ENCODE data around the gene PRR3. TPM values are rescaled to one million over a fixed set of nuclear protein-coding genes. Genes with fewer than 3 reads are reported as not detected.

The PRR3 gene
- total and polyA plus RNA-seq, 9 of the 15 experiments (the other 6 are each of a cell fraction or from before 2014, with no cell fraction given): 23.5 to 59.6 (median 28.8) TPM

GRCh38 chr6:30571075-30571761 is 14.1 kb downstream of the PRR3 start, which contains the start of gene ABCF1 (continued):
- TF ChIP-seq RBM39 (optimal IDR thresholded peaks at IDR 0.05; ENCODE audit: low read depth, low read length) (no peak), ATF4 (CRISPR knock-in tag; IDR thresholded peaks at IDR 0.05) (no peak), ZNF395 (CRISPR knock-in tag; IDR thresholded peaks at IDR 0.05) (peak; percentile 92), BDP1 (IDR thresholded peaks at IDR 0.05; ENCODE audit: insufficient read depth, insufficient read length) (no peak), ETV5 (CRISPR knock-in tag; IDR thresholded peaks at IDR 0.05; ENCODE audit: low read depth) (peak; percentile 97), MYBL2 (IDR thresholded peaks at IDR 0.05; ENCODE audit: low read depth) (no peak), MYBL2 (CRISPR knock-in tag; IDR thresholded peaks at IDR 0.05; ENCODE audit: borderline replicate concordance) (no peak), ATF7 (IDR thresholded peaks at IDR 0.05) (peak; percentile 94), E2F4 (CRISPR knock-in tag; IDR thresholded peaks at IDR 0.05; ENCODE audit: low read depth) (no peak), TFE3 (CRISPR knock-in tag; IDR thresholded peaks at IDR 0.05) (peak; percentile 82), ZBTB2 (IDR thresholded peaks at IDR 0.05) (peak; percentile 99), RUNX1 (IDR thresholded peaks at IDR 0.05; ENCODE audit: low read depth) (no peak), MTA2 (IDR thresholded peaks at IDR 0.05; ENCODE audit: low read depth) (no peak; the same call in 1 of the 2 replicates), ZC3H11A (IDR thresholded peaks at IDR 0.05; ENCODE audit: low read depth, low read length) (no peak), RNF2 (IDR thresholded peaks at IDR 0.05) (peak; percentile 36), ETS2 (tag; IDR thresholded peaks at IDR 0.05; ENCODE audit: borderline replicate concordance, poor library complexity, severe bottlenecking) (no peak)
- TF ChIP-seq, protein P1, sequence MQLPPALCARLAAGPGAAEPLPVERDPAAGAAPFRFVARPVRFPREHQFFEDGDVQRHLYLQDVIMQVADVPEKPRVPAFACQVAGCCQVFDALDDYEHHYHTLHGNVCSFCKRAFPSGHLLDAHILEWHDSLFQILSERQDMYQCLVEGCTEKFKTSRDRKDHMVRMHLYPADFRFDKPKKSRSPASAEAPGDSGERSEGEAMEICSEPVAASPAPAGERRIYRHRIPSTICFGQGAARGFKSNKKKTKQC (CRISPR knock-in tag; IDR thresholded peaks at IDR 0.05): no peak; the same call in 1 of the 2 replicates
- TF ChIP-seq, protein P2, sequence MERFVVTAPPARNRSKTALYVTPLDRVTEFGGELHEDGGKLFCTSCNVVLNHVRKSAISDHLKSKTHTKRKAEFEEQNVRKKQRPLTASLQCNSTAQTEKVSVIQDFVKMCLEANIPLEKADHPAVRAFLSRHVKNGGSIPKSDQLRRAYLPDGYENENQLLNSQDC (CRISPR knock-in tag; IDR thresholded peaks at IDR 0.05): no peak; the same call in 1 of the 2 replicates
